HFFc6 (cell line): Measurements from ENCODE around the gene SRP14. TPM values are rescaled to one million over a fixed set of nuclear protein-coding genes. Genes with fewer than 3 reads are reported as not detected.
A peak's percentile ranks its signal among the peaks of the same experiment; 100 is the strongest.
"Not testable (repeated sequence)": the region's sequence is repeated elsewhere in the genome, so short reads cannot be mapped to it uniquely, and the experiment has no call there.

Experiments used
- DNase-seq: peaks from one replicate; pipeline ENCODE4 v3.0.0-alpha.2; 2018
- H3K27ac Mint-ChIP-seq: 2 replicates; pipeline ENCODE4 v1.8.0; 2020; ENCODE audit warnings: mild to moderate bottlenecking, mixed read lengths
- H3K27me3 Mint-ChIP-seq: 2 replicates; pipeline ENCODE4 v1.8.0; 2021; ENCODE audit warnings: mild to moderate bottlenecking, moderate library complexity, mixed read lengths; ENCODE audit not compliant: insufficient read depth
- H3K36me3 Mint-ChIP-seq: 2 replicates; pipeline ENCODE4 v1.8.0; 2021; ENCODE audit warnings: low read depth, mixed read lengths
- H3K4me1 Mint-ChIP-seq: 2 replicates; pipeline ENCODE4 v1.8.0; 2020; ENCODE audit warnings: low read depth, mixed read lengths
- H3K4me3 Mint-ChIP-seq: 2 replicates; pipeline ENCODE4 v1.8.0; 2020; ENCODE audit warnings: mild to moderate bottlenecking, moderate library complexity, mixed read lengths
- H3K9me3 Mint-ChIP-seq: 2 replicates; pipeline ENCODE4 v1.8.0; 2020; ENCODE audit warnings: mild to moderate bottlenecking, mixed read lengths
- total RNA-seq, 6 experiments: library from RNA; stranded (reverse); fragmentation: NEBNext Ultra II Directional; extraction: Animal tissue kit (Norgen Biotek cat#: 25700); gene quantifications; 2 replicates in 1 of 6; 3 replicates in 5 of 6; pipeline ENCODE4 v1.2.3, GENCODE V29; 2021
- TF ChIP-seq, protein P1 (sequence below): fragments of 200-600 bp; sonication (generic); IDR thresholded peaks from 2 replicates; pipeline ENCODE4 v1.5.0; 2021; ENCODE audit warnings: antibody characterized with exemption, mild to moderate bottlenecking

The SRP14 gene
- total RNA-seq, 6 experiments from 2014 or later: 177 to 227 (median 212) TPM

DNA sequence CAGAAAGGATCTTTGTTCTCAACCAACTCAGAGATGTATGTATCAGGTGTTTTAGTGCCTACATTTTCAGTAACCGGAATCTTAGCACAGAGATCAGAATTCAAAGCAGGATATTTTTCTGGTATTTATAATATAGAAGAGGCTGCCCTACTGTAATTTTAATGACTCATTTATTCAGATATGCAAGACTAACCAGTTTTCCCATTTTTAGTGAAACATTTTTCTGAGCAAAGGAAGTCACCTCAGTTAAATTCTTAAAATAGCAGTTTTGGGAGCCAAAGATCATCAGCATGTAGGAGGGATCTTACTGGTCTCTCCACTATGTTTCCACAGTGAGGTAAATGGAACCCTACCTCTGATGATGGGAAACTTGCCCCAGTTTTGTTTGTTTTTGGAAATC is 42.0 kb downstream of the SRP14 start:
- TF ChIP-seq, protein P1, sequence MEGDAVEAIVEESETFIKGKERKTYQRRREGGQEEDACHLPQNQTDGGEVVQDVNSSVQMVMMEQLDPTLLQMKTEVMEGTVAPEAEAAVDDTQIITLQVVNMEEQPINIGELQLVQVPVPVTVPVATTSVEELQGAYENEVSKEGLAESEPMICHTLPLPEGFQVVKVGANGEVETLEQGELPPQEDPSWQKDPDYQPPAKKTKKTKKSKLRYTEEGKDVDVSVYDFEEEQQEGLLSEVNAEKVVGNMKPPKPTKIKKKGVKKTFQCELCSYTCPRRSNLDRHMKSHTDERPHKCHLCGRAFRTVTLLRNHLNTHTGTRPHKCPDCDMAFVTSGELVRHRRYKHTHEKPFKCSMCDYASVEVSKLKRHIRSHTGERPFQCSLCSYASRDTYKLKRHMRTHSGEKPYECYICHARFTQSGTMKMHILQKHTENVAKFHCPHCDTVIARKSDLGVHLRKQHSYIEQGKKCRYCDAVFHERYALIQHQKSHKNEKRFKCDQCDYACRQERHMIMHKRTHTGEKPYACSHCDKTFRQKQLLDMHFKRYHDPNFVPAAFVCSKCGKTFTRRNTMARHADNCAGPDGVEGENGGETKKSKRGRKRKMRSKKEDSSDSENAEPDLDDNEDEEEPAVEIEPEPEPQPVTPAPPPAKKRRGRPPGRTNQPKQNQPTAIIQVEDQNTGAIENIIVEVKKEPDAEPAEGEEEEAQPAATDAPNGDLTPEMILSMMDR: no peak
- Mint-ChIP-seq H3K4me3 (no peak overlapping the region), H3K9me3 (no peaks in the 10 kb centered on the region), H3K4me1 (peaks cover 38% of the 10 kb centered on the region), H3K36me3 (peaks cover 62% of the 10 kb centered on the region), H3K27me3 (no peaks in the 10 kb centered on the region; the same call in 1 of the 2 replicates), H3K27ac (peak overlapping the region; percentile 20)
- DNase-seq: peak; percentile 16

DNA sequence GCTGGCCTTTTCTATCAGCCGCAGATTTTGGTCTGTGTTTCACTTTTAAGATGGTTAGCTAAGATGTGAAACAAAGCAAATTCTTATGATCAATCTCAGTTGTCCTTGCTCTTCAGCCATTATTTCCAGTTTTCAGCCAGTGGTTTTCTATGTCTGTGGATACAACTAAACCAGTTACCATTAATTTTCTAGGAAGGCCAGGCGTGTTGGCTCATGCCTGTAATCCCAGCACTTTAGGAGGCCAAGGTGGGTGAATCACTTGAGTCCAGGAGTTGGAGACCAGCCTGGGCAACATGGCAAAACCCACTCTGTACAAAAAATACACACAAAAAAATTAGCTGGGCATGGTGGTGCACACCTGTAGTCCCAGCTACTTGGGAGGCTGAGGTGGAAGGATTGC is 42.8 kb downstream of the SRP14 start:
- Mint-ChIP-seq H3K36me3 (peaks cover 63% of the 10 kb centered on the region), H3K27ac (peak overlapping the region; percentile 72), H3K4me1 (peaks cover 37% of the 10 kb centered on the region)
- H3K4me3 Mint-ChIP-seq, H3K27me3 Mint-ChIP-seq, DNase-seq, H3K9me3 Mint-ChIP-seq: not testable (repeated sequence)

DNA sequence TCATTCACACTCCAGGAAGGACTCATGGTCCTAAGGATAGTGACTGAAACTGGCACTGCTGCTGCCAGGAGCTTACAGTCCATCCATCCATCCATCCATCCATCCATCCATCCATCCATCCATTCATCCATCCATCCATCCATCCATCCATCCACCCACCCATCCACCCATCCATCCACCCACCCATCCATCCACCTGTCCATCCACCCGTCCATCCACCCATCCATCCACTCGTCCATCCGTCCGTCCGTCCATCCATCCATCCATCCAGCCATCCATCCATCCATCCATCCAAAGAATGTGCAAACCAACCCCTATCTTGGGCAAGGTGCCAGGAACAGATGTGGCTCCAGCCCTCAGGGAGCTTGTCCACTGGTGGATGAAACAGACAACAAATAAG is 46.0 kb downstream of the SRP14 start:
- not testable (repeated sequence) for H3K9me3 Mint-ChIP-seq, DNase-seq, H3K27ac Mint-ChIP-seq, H3K4me3 Mint-ChIP-seq, H3K27me3 Mint-ChIP-seq
- Mint-ChIP-seq H3K4me1 (peaks cover 24% of the 10 kb centered on the region), H3K36me3 (peaks cover 75% of the 10 kb centered on the region)

DNA sequence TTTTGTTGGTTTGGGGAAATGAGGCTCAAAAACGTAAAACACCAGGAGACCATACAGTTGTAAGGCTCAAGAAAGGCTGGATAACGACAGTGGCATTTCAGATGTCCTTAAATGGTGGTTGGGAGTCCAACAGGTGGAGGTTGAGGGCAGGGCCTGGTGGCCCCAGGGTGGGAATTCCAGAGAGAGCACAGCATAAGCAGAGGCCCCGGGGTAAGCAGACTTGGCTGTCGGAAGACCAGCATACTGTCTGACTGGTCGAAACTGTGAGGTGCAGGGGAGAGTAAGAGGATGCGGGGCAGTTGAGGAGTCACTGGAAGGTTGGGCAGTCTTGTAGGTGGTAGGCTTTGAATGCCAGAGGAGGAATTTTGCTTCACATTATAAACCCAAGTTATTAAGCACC is 48.3 kb downstream of the SRP14 start:
- H3K4me3 Mint-ChIP-seq: no peak overlapping the region
- TF ChIP-seq, protein P1: no peak
- no peaks in the 10 kb centered on the region for H3K9me3 Mint-ChIP-seq
- no peak for DNase-seq
- peaks cover 1% of the 10 kb centered on the region for H3K4me1 Mint-ChIP-seq
- peaks cover 64% of the 10 kb centered on the region for H3K36me3 Mint-ChIP-seq
- no peak overlapping the region for H3K27ac Mint-ChIP-seq
- no peaks in the 10 kb centered on the region; the same call in 1 of the 2 replicates for H3K27me3 Mint-ChIP-seq

DNA sequence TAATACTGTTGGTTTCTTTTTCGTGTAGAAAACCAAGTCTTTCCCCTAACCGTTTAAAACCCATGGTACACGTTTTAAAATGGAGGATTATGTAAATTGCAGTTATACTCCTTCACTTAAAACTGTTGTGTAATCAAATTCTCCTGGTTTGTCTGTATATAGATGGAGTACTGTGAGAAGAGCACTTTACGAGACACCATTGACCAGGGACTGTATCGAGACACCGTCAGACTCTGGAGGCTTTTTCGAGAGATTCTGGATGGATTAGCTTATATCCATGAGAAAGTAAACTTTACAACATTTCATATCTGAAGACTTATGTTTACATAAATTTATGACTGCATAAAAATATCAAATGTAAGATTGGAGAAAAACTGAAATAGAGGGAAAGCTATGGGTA is 51.2 kb downstream of the SRP14 start:
- TF ChIP-seq, protein P1: no peak
- Mint-ChIP-seq H3K27ac (no peak overlapping the region), H3K36me3 (peaks cover 61% of the 10 kb centered on the region), H3K4me3 (no peak overlapping the region), H3K9me3 (no peaks in the 10 kb centered on the region), H3K4me1 (no peaks in the 10 kb centered on the region), H3K27me3 (no peaks in the 10 kb centered on the region)
- DNase-seq: no peak

Other genes starting within 250 kb of the SRP14 start
- gene GPR176, start 118.9 kb downstream of the SRP14 start, total RNA-seq: 100 to 1,000 TPM; 151 to 193 (median 169) TPM
- 10 to 100 TPM; 85.6 to 94.3 (median 90.1) TPM for gene EIF2AK4, start 105.1 kb downstream of the SRP14 start, total RNA-seq
- gene BMF, start 69.7 kb upstream of the SRP14 start, total RNA-seq: 1 to 10 TPM in 2 of 6 experiments, under 1 TPM in 4; 0.57 to 1.2 (median 0.81) TPM
- gene BUB1B, start 121.9 kb upstream of the SRP14 start, total RNA-seq: 10 to 100 TPM; 11.5 to 38.1 (median 29.6) TPM
- gene PAK6, start 199.9 kb upstream of the SRP14 start, total RNA-seq: not detected
- not detected for gene ANKRD63, start 243.9 kb upstream of the SRP14 start, total RNA-seq